HL-60/S4 (cell line): ENCODE measurements around the gene CRYBA1.
"Not testable (repeated sequence)": the region's sequence is repeated elsewhere in the genome, so short reads cannot be mapped to it uniquely, and the experiment has no call there.

Experiments
- in situ Hi-C: fragments of 300-500 bp; cut with MboI; formaldehyde crosslinking; loops from 2 replicates; pipeline ENCODE4 v1.14.3; 2022; ENCODE audit warnings: low sequenced_read_pairs

The CRYBA1 gene

DNA sequence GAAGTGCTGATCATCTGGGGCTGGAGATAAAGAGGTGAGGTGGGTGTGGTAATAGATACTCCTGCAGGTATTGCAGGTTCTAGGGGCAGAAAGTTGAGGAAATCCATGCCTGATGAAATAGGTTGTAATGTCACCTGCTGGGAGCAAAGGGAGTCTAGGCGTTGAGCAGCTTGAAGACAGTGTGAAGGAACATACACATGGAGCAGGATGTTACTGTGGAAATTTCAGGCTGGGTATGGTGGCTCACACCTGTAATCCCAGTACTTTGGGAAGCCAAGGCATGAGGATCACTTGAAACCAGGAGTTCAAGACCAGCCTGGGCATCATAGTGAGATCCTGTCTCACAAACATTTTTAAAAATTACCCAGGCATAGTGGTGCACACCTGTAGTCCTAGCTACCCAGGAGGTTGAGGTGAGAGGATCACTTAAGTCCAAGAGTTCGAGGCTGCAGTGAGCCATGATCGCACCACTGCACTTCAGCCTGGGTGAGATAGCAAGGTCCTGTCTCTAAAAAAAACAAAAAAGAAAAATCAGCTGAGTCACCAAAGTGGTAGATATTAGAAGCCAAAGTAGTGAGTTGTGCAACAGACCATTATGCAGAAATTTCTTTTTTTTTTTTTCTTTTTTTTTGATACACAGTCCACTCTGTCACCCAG, 9.1 kb upstream of the CRYBA1 start:
- in situ Hi-C loops = no loop called here

DNA sequence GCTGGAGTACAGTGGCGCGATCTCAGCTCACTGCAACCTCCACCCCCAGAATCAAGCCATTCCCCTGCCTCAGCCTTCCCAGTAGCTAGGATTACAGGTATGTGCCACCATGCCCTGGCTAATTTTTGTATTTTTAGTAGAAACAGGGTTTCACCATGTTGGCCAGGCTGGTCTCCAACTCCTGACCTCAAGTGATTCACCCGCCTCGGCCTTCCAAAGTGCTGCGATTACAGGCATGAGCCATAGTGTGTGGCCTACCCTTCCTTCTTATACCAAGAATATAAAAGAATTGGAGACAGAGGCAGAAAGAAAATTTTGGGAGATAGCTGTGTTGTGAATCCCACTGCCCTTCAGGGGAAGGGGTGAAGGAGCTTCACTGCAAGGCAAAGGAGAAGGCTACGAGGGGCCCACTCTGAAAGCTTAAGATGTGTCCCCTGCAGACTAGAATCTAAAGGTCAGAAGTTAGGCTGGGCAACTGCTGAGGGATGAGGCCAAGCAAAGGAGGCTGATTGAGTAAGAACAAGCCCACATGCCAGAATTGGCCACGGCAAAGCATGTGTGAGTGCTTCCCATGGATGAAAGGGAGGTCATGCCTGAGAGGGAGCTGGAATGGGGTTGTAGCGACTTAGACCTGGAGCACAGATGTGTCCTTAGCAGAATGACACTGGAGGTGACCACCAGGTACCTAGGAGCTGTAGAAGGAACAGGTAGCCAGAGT, 8.4 kb upstream of the CRYBA1 start:
- in situ Hi-C loops = no loop called here

DNA sequence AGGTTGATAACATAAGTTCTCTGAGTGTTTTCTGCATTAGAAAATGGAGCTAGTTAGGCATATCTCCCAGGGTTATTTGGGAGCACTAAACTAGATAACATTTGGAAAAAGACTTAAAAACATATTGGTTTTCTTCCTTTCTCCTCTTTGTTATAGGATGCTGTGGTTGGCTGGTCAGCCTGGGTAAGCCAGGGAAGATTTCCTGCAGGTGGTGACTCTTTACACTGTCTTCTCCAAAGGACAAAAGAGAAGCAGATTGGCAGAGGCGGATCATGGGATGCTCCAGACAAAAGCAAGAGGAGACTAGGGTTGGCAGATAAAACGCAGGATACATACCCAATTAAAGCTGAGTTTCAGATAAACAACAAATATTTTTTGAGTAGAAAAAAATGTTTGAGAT, 6.2 kb upstream of the CRYBA1 start:
- in situ Hi-C loops = no loop called here

DNA sequence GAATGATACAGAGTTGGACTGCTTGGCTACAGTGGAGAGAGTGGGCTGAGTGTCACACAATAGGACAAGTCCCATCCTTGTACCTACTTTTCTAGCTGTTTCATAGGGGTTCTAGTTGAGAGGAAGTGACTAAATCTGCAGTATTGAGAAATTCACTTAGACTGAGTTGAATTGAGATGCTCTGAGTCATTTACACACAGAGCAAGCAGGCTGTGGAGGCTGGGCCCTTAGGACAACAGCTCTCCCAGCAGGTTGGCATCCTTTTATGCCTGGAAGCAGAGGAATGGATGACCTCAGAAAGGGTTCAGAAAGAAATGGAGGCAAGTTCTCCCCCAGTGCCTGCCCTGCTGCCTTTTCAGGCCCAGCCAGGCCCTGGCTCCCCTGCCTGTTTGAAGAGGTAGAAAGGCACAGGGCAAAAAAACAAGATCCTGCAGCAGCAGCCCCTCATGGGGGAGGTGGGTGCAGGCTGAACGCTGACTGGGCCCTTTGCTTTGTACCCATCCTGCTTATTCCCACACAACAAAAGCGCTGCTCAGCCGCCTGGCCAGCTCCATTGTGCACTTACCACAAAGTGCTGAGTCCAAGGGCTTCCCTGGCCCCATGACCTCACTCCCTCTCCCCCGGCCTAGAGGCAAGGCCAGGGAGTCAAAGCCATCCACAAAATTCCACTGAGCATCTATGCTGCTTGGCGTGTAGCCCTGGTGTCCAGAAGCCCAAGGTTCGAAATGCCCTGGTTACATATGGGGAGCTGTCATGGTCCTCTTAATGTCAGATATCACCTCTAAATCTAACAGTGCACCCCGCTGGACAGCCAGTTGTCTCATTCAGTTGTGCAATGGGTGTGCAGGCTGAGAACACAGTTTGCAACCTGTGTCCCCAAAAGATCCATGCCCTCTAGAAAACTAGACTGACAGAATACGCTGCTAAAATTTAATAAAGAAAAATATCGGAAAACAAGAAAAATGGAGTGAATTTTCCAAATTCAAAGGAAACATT, 5.4 kb upstream of the CRYBA1 start:
- in situ Hi-C loops = no loop called here

DNA sequence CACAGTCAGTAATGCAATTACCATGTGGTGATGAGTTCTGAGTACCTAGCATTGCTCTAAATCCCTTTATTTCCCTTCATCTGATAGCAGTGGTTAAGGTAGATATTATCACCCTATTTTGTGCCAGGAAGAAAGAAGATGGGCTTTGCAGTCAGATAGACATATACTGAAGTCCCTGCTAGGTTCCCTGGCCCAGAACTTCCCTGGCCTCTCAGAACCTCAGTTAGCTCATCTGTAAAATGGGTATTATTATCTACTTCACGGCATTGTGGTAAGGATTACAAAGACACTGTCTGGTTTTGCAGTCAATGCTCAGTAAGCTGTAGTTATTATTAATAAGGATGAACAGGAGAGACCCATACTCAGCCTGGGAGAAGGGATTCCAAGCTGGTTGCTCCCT, 4.6 kb upstream of the CRYBA1 start:
- in situ Hi-C loops = no loop called here

DNA sequence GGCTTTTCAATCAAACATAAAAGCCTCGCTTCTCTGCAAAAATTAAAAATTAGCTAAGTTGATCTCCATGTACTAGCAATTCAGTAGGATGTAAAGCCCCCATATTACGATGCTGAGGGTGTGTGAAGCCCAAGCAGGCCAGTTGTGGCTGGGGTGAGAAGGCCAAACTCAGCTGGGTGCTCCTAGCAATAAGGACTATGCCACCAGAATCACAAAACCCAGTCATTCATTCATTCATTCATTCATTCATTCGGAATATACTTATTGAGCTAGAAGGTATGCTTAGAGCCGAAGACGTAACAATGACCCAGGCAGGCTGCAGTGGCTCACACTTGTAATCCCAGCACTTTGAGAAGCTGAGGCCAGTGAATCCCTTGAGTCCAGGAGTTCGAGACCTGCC, 3.9 kb upstream of the CRYBA1 start:
- in situ Hi-C loops = no loop called here

DNA sequence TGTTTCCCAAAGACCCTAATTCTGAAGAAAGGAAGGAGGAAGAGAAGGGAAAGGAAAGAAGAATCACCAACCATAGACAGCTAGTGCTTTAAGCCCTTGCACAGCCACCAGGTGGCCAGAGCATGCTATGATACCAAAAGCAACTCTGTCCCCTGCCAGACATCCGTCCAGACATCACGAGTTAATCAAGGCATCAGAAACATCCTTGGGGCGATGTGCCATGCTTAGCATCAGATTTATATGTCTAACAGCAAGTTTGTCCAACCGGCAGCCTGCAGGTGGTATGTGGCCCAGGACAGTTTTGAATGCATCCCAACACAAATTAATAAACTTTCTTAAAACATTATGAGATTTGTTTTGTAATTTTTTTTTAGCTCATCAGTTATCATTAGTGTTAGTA, 2.9 kb upstream of the CRYBA1 start:
- in situ Hi-C loops = no loop called here

DNA sequence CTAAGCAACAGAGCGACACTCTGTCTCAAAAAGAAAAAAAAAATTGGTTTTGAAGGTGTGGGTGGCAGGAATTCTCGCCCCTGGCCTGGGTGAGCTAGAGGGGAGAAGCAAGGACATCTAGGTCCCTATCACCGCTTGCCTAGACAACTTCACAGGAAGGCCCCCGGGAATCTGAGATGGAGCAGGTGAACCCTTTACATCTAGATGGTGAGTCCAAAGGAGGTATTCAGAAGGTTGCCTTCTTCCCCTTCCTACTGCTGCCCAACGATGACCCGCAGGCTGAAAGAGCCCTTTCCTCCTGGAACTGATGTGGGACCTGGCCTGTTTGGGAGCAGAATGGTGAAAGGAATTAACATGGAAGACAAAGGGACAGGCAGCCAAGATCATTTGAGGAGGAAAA, 1.3 kb upstream of the CRYBA1 start:
- in situ Hi-C loops = no loop called here

DNA sequence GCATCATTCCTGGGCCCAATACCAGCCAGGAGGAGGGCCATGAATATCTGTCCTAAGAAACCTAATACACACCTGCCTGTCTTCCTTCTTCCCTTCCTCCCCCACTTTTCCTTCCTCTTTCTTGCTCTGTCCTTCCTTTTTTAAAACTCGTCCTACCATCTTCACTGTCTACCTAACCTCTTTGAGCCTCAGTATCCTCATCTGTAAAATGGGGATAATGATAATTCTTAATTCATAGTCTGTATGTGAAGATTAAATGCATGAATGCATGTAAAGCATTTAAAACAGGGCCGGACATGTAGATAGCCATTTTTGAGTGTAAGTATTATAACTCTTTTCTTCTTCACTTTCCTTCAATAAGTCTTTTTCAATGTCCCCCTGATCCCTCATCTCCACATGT, 560 bp downstream of the CRYBA1 start:
- in situ Hi-C loops = no loop called here

DNA sequence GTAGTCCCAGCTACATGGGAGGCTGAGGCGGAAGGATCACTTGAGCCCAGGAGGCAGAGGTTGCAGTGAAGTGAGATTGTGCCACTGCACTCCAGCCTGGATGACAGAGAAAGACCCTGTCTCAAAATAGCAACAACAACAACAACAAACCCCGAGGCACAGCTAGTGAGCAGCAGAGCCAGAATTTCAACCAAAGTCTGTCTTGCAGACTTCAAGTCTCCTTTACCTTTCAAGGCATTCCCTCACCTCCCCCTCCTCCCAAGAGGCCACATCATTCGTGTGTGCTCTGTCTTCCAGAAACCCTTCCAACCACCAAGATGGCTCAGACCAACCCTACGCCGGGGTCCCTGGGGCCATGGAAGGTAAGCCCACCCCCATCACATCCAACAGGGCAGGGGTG, 2.2 kb downstream of the CRYBA1 start:
- in situ Hi-C loops = no loop called here

DNA sequence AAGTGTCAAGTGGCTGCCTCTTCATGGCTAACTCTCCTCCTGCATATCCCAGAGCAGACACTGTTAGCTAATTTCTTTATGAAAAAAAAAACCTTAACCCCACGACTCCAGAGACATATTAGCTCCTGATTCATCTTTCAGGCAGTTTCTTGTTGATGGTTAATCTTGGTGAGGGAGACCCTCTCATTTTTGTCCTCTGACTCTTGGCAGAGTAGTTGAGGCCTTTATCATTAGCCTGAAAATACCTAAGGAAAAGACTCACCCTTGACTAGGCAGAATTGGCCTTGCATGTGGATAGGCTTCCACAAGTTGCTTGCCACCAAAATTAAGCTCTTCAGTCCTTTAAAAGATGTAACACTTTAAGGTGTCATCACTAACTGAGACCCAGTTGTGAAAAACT, 4.0 kb downstream of the CRYBA1 start:
- in situ Hi-C loops = no loop called here

DNA sequence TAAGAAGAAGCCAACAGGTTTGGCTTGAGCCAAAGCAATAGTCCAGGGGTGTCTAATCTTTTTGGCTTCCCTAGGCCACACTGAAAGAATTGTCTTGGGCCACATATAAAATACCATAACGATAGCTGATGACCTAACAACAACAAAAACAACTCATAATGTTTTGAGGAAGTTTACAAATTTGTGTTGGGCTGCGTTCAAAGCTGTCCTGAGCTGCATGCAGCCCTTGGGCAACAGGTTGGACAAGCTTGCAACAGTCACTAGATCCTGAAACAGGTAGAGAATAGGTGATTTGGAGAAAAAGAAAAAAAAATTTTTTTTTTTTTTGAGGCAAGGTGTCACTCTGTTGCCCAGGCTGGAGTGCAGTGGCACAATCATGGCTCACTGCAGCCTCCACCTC, 4.5 kb downstream of the CRYBA1 start:
- in situ Hi-C loops = no loop called here

DNA sequence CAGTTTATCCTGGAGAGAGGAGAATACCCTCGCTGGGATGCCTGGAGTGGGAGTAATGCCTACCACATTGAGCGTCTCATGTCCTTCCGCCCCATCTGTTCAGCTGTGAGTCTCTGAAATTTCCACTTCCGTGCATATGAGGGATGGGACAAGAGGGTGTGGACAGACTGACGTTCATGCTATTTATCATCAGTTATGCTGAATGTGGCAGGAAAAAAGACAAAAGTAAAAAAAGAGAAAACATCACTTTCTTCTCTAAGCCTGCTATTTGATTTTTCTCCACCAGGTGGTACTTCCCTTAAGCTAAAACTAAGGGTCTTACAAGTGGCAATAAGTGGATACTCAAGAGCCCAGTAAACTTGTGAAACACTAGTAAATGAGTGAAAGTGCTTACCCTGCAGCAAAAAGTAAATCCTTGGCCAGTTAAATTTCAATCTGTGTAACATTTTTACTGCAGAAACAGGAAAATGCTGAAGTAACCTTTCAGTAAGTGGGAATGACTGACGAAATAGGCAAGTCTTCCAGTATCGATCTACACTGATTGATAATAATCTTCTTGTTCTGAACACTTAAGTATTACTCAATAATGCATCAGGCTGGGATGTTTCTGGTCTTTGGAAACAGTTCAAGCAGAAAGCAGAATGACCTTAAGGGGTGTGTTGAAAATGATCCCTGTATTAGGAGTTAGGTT, 5.6 kb downstream of the CRYBA1 start:
- in situ Hi-C loops = no loop called here

DNA sequence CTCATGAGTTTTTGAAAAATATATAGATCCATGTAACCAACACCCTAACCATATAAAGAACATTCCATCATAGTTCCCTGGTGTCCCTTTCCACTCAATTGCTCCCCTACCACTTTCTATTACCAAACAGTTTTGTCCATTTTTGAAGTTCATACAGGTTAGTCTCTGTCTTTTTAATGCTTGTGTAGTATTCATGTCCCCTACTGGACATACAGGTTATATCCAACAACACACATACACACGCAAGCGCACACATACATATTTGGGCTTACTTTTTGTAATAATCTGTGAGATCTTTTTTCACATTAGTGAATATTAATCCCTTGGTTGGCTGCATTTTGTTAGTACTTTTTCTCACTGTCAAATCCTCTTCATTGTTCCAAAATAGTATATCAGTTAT, 6.4 kb downstream of the CRYBA1 start:
- in situ Hi-C loops = no loop called here

DNA sequence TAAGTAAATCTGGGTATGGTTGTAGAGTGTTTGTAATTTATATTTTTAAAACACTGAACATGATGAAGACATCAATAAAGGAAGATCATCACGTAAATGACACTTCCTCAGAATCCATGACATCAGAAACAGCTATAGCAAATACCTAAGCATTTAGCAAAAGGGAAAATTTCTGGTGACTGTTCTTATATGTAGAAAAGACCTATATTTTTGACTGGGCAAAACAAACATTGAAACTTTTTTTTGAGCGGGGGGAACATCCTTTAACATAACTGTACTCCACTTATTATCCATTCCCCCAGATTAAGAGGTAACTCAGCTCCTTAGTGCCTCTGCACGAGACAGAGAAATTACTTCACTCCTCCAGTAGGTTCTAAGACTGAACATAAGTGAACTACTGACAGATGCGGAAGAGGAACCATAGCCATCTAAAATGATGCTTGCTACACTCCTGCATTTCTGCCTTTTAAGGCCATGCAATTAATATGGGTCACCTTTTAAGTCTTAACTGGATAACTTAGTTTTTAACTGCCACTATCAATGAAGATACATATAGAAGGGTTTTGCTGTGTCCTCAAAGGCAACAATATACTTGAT, 9.4 kb downstream of the CRYBA1 start:
- in situ Hi-C loops = no loop called here

DNA sequence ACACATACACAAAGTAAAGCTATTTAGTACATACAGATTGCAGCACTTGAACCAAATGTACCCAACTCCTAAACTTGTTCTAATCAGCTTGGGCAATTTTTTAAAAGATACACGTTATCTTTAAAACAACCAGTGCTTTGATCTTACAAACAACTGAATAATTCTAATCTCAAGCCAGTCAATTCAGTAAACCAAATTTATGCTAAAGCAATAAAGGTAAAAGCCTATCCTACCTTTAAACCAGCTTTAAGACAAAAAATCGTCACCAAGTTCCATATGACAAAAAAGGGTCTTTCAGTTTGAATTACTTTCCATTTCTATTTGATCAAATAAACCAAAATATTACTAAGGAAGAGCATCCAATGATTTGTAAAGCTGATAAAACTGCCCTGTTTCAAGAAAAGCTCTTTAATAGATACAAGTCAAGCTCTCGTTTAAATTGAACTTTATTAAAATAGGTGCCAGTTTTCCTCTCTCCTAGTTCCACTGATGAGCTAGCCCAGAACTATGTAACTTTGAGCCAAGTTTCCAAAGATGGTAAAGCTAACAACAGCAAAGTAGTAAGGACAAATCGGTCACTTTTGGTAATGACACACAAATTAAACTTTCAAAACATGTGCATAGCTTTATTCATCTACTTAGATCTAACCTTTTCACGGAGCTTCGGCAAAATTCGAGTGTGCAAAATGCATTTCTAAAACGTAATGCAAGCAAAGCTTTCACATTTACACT, 10.2 kb downstream of the CRYBA1 start:
- in situ Hi-C loops = no loop called here

DNA sequence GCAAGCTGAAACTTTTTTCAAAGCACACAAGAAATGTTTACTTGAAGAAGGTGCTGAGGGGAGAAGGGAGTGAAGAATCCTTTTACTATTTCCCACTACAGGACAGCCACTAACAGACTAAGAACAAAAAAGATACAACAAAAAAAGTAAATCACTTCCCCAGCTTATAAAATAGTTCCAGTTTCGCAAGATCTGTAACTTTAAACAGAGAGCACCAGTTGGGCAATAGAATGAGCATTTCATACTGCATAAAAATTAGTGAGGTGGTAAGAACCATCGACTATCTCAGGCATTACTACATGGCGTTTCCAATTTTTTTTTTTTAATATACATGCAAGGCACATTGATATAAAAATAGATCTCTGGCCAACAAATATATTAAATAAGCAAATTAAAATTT, 11.1 kb downstream of the CRYBA1 start:
- in situ Hi-C loops = no loop called here

DNA sequence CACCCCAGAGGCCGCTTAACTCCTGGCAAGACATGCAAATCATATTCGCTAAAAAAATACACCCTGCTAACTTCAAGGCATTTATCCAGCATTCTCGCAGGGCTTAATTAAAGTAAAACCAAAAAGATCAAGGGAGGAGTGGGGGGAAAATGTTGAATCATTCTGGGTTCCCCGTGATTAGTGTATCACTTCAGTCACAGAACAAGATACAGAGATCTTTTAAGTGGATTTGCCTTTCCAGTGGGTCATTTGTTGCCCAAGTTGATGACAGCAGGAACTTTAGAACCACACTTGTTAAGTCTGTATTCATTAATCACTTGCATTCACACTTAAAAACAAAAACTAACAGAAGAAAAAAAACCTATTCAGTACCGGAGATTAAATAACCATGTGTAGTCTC, 17.3 kb downstream of the CRYBA1 start:
- in situ Hi-C loops = no loop called here

DNA sequence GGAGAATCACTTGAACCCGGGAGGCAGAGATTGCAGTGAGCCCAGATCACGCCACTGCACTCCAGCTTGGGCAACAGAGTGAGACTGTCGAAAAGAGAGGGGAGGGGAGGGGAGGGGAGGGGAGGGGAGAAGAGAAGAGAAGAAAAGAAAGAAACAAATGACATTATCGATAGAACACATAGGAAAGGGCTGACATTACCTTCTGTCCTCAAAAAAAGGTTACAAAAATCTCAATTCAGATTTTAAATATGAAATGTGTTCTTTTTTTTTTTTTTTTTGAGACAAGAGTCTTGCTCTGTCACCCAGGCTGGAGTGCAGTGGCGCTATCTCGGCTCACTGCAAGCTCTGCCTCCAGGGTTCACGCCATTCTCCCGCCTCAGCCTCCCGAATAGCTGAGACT, 25.3 kb downstream of the CRYBA1 start:
- in situ Hi-C loops = not testable (repeated sequence)

DNA sequence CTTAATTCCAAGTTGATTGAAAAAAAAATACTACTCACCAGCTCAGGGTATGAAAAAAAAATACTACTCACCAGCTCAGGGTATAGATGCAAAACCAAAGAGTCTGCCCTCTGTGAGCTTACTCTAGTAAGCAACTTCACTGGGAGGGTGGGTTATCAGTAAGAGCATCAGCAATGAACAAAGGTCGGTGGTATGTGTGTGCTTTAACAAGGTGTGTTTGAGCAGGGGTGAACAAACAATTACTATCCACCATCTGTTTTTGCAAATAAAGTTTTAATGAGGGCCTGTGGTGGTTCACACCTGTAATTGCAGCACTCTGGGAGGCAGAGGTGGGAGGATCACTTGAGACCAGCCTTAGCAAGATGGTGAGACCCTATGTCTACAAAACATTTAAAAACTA, 27.3 kb downstream of the CRYBA1 start:
- in situ Hi-C loops = no loop called here
